Middle frontal gyrus (tissue), 1 donor: ENCODE data around the gene UBE2K.
"Not testable (repeated sequence)": the region's sequence is repeated elsewhere in the genome, so short reads cannot be mapped to it uniquely, and the experiment has no call there.

ENCODE experiments used
- DNase-seq: peaks from one replicate; pipeline ENCODE4 v3.0.0-alpha.2; 2015; ENCODE audit warnings: low spot score; ENCODE audit errors: extremely low spot score

Gene UBE2K

DNA sequence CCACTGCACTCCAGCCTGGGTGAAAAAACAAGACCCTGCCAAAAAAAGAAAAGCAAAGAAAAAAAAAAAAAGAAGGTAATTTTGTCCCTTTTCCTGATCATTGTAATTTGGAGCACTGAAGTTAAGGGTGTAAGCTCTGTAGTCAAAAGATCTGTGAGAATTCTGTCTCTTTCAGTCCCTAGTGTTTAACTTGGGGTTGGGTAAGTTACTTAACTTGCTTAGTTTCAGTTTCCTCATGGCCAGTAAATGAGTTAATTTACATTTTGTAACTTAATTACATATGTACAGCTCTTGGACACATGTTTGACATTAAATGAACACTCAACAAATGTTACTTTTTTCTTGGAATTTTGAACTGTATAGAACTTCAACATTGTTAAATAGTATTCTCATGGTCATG is 10.9 kb upstream of the UBE2K start:
- DNase-seq = no peak

DNA sequence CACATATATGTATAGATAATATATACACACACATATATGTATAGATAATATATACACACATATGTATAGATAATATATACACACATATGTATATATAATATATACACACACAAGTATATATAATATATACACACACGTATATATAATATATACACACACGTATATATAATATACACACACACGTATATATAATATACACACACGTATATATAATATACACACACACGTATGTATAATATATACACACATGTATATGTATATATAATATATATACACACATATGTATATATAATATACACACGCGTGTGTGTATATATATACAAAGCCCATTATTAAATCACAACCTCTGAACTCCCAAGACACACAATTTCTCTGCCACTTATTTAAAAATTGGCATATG is 8.0 kb upstream of the UBE2K start:
- DNase-seq = no peak

DNA sequence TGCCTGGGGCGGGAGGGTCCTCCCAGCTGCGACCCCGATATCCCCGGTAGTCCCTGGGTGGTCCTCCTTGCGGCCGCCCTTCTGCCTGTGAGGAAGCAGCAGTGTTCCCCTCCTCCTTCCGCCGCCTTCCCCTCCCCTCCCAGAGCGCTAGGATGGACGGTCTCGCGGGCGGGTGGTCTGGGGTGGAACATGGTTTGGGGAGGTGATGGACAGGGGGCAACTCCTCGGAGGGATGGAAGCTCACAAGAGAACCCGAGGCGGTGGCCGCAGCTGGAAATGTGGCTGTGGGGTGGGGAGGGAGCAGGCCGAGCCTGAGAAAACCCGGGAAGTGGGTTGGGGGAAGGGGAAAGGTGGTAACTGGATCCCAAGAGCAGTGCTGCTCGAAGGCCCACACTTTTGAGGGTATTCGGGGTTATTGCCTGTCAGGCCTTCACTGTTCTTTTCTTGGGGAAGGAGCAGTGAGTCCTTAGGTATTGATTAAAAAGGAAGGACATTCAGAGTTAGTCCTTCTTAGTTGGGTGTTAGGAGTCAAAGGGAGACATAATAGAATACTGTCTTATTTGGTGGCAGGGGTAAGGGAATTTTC is 581 bp downstream of the UBE2K start:
- no peak for DNase-seq

DNA sequence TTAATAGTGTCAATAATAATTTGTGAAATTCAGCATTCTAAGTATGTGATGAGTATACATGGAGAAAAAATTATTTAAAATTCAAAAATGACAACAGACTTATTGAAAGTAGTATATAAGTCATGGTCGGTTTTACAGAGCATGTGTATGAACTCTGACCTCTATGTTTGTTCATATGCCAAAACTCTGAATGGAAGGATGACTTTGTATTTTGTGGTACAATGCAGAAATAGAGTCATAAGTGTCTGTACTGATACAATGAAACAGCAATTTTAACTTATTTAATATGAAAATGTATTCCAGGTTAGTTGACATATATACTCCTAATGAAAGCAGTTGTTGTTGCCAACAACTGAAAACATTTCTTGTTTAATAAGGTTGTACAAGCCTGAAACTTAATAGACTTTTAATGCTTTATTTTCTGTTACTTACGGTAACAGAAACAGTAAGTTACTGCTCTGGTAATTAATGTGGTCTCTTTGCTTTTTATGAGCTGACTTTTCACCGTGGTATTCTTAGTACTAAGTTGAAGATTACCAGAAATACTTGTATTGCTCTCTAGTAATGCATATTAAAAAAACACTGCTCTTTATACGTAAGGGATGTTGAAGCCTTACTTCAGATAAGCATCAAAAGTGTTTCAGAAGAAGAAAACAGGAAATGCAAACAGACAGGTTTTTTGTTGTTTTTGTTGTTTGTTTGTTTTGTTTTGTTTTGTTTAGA is 1.9 kb downstream of the UBE2K start:
- DNase-seq = no peak

DNA sequence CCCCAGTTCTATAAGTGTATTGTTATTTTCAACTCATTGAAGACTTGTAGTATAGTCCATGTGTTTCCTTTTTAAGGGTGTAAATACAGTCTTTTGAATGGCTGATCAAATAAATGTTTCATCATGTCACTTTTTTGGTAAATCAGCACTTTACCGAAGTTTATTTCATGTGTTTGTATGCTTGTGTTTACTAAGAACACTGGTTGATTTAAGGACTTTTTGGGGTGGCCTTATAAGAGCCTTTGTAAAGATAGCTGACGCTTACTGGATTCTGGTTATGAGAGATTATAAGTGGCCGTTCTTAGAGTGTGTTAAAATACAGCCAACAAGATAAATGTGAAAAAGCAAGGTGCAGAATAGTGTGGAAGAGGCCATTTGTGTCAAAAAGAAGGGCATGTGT is 2.6 kb downstream of the UBE2K start:
- DNase-seq = no peak

DNA sequence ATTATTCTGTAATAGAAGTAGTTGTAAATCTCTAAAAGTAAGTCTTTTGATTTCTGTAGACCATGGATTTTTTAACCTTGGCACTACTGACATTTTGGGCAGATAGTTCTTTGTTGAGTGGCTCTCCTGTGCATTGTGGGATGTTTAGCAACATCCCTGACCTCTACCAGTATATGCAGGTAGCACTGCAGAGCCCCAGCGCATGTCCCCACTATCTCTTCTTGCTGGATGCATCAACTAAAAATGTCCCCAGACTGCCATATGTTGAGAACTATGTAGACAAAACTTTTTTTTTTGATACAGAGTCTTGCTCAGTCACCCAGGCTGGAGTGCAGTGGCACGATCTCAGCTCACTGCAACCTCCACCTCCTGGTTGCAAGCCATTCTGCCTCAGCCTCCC is 4.8 kb downstream of the UBE2K start:
- DNase-seq = no peak

DNA sequence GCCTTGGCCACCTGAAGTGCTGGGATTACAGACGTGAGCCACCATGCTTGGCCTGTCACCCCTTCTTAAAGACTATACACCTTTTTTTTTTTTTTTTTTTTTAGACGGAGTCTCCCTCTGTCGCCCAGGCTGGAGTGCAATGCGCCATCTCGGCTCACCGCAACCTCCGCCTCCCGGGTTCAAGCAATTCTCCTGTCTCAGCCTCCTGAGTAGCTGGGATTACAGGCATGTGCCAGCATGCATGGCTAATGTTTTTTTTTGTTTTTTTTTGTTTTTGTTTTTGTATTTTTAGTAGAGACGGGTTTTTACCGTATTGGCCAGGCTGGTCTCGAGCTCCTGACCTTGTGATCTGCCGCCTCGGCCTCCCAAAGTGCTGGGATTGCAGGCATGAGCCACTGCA is 6.9 kb downstream of the UBE2K start:
- DNase-seq = not testable (repeated sequence)

DNA sequence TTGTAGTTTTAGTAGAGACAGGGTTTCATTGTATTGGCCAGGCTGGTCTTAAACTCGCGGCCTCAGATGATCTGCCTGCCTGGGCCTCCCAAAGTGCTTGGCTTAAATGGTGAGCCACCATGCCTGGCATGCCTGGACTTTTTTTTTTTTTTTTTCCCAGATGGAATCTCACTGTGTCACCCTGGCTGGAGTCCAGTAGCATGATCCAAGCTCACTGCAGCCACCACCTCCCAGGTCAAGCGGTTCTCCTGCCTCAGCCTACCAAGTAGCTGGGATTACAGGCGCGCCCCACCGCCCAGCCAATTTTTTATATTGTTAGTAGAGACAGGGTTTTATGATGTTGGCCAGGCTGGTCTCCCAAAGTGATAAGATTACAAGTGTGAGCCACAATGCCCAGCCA is 8.4 kb downstream of the UBE2K start:
- no peak for DNase-seq

DNA sequence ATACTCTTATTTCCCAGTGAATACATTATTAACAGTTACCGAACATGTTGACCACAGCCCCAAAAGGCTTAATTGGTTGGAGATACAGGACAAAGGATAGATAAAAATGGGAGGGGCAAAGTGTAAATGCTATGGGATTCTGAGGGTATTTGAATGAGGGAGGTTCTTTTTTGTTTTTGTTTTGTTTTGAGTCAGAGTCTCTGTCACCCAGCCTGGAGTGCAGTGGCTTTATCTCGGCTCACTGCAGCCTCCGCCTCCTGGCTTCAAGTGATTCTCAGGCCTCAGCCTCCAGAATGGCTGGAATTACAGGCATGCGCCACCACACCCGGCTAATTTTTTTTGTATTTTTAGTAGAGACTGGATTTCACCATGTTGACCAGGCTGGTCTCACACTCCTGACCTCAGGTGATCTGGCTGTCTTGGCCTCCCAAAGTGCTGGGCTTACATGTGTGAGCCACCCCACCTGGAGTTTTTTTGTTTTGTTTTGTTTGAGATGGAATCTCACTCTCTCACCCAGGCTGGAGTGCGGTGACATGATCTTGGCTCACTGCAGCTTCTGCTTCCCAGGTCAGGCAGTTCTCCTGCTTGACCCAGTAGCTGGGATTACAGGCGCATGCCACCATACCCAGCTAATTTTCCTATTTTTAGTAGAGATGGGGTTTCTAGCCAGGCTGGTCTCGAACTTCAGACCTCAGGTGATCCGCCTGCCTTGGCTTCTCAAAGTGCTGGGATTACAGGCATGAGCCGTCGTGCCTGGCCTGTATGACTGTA is 9.0 kb downstream of the UBE2K start:
- DNase-seq = no peak

DNA sequence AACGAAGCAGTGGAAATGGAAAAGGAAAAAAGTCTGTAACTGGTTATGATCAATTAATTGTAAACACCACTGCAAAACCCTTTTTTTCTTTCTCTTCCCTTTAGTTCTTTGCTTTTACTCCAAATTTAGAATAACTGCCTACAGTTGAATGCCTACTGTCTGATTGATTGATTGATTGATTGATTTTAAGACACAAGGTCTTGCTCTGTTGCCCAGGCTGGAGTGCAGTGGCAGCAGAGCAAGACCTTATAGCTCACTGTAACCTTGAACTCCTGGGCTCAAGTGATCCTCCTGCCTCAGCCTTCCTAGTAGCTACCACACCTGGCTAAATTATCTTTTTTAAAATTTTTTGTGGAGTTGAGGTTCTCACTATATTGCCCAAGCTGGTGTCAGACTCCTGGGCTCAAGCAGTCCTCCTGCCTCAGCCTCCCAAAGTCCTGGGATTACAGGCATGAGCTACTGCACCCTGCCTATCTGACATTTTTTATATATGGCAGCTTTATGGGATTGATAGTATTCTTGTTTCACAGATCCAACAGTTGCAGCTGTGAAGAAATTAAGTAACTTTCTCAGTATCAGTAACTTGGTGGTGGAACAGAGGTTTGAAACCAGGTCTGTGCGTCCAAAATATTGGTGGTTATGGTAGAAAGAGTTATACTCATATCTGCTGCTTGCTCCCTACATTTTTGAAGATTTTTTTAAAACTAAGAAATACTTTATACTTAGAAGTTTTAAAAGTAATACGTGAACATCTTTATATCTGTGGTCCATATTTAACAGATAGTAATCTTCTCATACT is 12.4 kb downstream of the UBE2K start:
- DNase-seq = no peak

DNA sequence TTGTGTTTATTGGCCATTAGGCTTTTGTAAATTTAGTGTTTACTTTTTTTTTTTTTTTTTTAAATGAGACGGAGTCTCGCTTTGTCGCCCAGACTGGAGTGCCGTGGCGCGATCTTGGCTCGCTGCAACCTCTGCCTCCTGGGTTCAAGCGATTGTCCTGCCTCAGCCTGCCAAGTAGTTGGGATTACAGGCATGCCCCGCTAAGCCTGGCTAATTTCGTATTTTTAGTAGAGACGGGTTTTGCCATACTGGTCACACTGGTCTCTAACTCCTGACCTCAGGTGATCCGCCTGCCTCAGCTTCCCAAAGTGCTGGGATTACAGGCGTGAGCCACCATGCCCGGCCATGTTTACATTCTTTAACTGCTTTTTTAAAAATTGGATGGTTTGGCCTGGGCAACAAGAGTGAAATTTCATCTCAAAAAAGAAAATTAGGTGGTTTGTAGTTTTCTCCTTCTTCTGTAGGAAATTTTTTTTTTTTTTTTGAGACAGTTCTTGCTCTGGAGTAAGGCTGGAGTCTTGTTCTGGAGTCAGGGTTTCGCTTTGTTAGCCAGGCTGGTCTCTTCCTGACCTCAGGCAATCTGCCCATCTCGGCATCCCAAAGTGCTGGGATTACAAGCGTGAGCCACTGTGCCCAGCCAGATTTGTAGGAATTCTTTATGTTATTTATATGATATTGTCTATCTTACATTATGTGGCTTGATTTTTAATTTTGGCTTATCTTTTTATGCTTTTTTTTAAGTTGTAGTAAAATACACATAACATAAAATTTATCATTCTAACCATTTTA is 15.1 kb downstream of the UBE2K start:
- no peak for DNase-seq

DNA sequence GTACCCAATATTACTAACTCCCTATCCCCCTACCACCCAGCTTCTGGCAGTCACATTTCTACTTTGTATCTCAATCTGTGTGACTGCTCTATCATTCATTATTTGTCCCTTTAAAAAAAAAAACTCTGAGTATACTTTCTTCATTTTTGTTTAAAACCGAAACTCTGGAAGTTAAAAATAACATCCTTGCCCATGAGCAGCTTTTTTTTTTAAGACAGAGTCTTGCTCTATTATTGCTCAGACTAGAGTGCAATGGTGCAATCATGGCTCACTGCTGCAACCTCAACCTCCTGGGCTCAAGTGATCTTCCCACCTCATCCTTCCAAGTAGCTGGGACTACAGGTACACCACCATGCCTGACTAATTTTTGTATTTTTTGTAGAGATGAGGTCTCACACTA is 15.8 kb downstream of the UBE2K start:
- no peak for DNase-seq

DNA sequence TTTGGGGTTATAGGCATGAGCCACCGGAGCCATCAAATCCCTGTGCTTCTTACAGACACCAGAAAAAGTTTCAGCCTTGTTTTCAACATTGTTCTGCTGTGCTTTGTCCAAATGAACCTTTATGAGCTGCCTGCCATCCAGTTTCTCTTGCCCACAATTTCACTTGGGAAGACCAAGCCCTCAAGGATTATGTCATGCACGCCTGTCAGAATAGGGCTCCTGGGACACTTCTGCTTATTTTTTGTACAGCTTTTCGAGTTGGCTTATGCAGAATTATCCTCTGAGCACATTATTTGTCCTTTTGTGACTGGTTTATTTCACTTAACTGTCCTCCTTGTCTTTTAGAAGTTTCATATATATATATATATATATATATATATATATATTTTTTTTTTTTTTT is 16.2 kb downstream of the UBE2K start:
- no peak for DNase-seq

DNA sequence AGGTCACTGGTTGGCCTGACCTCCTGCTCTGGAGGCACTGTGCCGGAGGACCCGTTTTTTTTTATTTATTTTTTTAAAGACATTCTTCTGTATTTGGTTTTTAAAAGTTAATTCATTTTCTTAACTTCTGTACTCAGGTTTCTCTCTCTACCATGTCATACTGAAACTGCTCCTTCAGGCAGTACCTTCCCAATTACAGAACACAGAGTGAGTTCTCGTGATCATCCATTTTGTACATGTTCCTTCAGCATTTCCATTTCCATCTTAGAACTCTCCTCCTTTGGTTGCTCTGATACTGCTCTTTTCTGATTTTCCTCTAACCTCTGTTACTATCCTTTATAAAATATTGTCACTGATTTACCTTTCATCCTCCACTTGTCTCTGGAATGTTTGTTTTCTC is 17.9 kb downstream of the UBE2K start:
- DNase-seq = no peak

DNA sequence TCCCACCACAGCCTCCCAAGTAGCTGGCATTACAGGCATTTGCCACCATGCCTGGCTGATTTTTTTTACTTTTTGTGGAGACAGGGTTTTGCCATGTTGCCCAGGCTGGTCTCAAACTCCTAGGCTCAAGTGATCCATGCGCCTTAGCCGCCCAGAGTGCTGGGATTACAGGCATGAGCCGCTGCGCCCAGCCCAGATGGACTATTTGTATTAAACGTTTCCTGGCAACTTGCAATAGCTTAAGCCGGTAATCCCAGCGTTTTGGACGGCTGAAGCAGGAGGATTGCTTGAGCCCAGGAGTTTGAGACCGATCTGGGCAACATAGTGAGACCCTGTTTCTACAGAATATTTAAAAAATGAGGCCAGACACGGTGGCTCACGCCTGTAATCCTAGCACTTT is 18.4 kb downstream of the UBE2K start:
- no peak for DNase-seq

DNA sequence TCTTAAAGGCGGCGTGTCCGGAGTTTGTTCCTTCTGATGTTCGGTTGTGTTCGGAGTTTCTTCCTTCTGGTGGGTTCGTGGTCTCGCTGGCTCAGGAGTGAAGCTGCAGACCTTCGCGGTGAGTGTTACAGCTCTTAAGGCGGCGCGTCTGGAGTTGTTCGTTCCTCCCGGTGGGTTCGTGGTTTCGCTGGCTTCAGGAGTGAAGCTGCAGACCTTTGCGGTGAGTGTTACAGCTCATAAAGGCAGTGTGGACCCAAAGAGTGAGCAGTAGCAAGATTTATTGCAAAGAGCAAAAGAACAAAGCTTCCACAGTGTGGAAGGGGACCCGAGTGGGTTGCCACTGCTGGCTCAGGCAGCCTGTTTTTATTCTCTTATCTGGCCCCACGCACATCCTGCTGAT is 19.8 kb downstream of the UBE2K start:
- not testable (repeated sequence) for DNase-seq

DNA sequence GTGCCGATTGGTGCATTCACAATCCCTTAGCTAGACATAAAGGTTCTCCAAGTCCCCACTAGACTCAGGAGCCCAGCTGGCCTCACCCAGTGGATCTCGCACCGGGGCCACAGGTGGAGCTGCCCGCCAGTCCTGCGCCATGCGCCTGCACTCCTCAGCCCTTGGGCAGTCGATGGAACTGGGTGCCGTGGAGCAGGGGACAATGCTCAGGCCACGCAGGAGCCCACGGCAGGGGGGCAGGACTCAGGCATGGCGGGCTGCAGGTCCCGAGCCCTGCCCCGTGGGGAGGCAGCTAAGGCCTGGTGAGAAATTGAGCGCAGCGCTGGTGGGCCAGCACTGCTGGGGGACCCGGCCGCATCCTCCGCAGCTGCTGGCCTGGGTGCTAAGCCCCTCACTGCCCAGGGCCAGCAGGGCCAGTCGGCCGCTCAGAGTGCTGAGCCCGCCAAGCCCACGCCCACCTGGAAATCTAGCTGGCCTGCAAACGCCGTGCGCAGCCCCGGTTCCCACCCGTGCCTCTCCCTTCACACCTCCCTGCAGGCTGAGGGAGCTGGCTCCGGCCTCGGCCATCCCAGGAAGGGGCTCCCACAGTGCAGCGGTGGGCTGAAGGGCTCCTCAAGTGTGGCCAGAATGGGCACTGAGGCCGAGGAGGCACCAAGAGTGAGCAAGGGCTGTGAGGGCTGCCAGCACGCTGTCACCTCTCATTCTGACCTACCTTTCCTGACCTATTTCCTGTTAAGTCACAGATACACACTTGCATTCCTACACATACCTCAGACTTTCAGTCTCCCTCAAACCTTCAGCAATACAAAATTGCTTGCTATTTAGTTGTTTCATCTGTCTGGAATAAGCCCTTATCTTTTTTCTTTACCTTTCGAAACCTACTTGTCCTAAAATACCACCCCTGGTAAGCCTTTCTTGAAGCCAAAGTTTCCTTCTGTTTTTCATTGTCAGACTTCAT is 20.7 kb downstream of the UBE2K start:
- no peak for DNase-seq

DNA sequence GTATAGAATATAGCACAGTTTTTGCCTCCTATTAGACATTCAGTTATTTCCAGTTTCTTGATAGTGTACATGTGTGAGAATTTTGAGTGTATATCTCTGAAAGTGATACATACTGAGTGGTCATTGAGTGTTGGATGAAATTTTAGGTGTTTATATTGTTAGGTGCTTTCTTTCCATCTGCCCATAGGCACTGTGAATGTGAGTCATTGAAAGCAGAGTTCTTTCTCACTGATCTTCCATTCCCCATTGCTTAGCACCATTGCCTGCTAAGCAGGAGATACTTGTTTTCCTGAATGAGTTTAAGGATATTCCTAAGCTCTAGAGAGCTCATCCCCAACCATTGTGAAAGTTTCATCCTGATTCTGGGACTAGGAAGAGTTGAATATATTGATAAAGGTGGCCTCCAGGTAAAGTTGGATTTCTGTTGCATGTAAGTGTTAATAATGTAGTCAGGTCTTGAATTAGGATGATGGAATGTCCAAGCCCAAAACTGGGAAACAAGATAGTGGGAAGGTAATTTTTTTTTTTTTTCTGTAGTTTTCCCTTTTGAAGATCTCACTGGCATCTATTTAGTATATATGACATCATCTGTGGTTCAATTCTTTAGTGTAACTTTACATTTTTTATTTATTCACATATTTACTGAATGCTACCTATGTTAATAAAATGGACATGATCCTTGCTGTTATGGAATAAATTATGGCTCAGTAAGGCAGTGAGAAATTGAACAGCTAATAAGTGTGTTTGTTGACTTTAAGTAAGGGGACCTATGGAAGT is 22.1 kb downstream of the UBE2K start:
- DNase-seq = no peak

DNA sequence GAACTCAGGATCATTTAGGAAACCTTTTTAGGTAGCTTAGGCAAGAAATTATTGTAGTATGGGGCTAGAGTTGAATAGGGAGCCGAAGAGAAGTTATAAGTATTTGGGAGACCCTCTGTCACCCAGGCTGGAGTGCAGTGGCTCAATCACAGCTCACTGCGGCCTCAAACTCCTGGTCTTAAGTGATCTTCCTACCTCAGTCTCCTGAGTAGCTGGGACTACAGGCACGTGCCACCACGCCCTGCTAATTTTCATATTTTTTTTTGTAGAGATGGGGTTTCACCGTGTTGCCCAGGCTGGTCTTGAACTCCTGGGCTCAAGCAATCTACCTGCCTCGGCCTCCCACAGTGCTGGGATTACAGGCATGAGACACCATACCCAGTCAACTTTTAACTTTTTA is 23.3 kb downstream of the UBE2K start:
- DNase-seq = not testable (repeated sequence)
